Activated CD8-positive, alpha-beta T cell treated with anti-CD3 and anti-CD28 coated beads, Interleukin-2, amount 10 ng/mL, durations not matched to agents 7 days and 5 days (primary cell): ENCODE data around the gene ADPRH. TPM values are rescaled to one million over a fixed set of nuclear protein-coding genes. Genes with fewer than 3 reads are reported as not detected.

Experiments used
- total RNA-seq, 2 experiments: library from RNA; stranded (reverse); gene quantifications; one replicate each; pipeline ENCODE4 v1.2.3, GENCODE V29; 2021

ADPRH gene
- total RNA-seq, 2 experiments from 2014 or later = 3.2 to 3.8 TPM

Other genes with a start within 250 kb of the ADPRH start
- 10 to 100 TPM; 30.5 to 31.2 TPM for gene TMEM39A, start 115.9 kb upstream of the ADPRH start, total RNA-seq
- 10 to 100 TPM; 31.6 to 36.0 TPM for gene POGLUT1, start 110.5 kb upstream of the ADPRH start, total RNA-seq
- gene TIMMDC1, start 80.9 kb upstream of the ADPRH start, total RNA-seq = 10 to 100 TPM; 78.1 to 79.8 TPM
- 10 to 100 TPM; 19.1 to 20.2 TPM for gene CD80, start 19.9 kb upstream of the ADPRH start, total RNA-seq
- not detected for gene PLA1A, start 18.4 kb downstream of the ADPRH start, total RNA-seq
- 1 to 10 TPM; 3.3 to 4.8 TPM for gene POPDC2, start 81.1 kb downstream of the ADPRH start, total RNA-seq
- gene COX17, start 97.9 kb downstream of the ADPRH start, total RNA-seq = 10 to 100 TPM; 62.0 to 71.5 TPM
- not detected for gene CFAP91, start 123.5 kb downstream of the ADPRH start, total RNA-seq
- gene NR1I2, start 202.6 kb downstream of the ADPRH start, total RNA-seq = under 1 TPM; 0.10 to 0.26 TPM